PC-3 (cell line): ENCODE data around the gene SH3BP5L. TPM values are rescaled to one million over a fixed set of nuclear protein-coding genes. Genes with fewer than 3 reads are reported as not detected.

Source experiments
- ATAC-seq: fragments of 200-7000 bp; cut with Tn5 transposase; 2 replicates; pipeline ENCODE4 v1.9.1; 2020; ENCODE audit warnings: mild to moderate bottlenecking, moderate library complexity
- BruUV-seq: library from RNA; stranded (reverse); fragments of 400-500 nt; replicated peaks from 2 replicates; lab custom pipeline; 2021; lab: Mats Ljungman, UMichigan
- CTCF ChIA-PET: fragments of 300-600 bp; sonication (Branson Sonifier 250); formaldehyde crosslinking; loops from one replicate; lab custom pipeline; 2022; ENCODE audit warnings: antibody characterized with exemption; lab: Charles Lee
- POLR2A ChIA-PET: fragments of 300-600 bp; sonication (Branson Sonifier 250); formaldehyde crosslinking; loops from one replicate; lab custom pipeline; 2022; ENCODE audit warnings: antibody characterized with exemption; ENCODE audit not compliant: unreplicated experiment; lab: Charles Lee
- DNase-seq: peaks from one replicate; pipeline ENCODE4 v3.0.0-alpha.2; 2015
- H2AFZ ChIP-seq: fragments of 300-600 bp; sonication (generic); 2 replicates; pipeline ENCODE4 v1.6.0; 2016; ENCODE audit warnings: antibody characterized with exemption, low read length
- H3F3A ChIP-seq: fragments of 300-600 bp; sonication (generic); one replicate; pipeline ENCODE4 v1.6.0; 2017; ENCODE audit warnings: antibody characterized with exemption, low read length, control low read depth, mild to moderate bottlenecking; ENCODE audit not compliant: unreplicated experiment
- H3K27ac ChIP-seq: fragments of 300-600 bp; sonication (generic); 2 replicates; pipeline ENCODE4 v1.5.1; 2016; ENCODE audit warnings: mild to moderate bottlenecking, low read length
- H3K27me3 ChIP-seq: fragments of 300-600 bp; sonication (generic); 2 replicates; pipeline ENCODE4 v1.6.1; 2016; ENCODE audit warnings: low read length, mixed read lengths
- H3K36me3 ChIP-seq: fragments of 300-600 bp; sonication (generic); 2 replicates; pipeline ENCODE4 v1.6.1; 2016; ENCODE audit warnings: low read depth, mixed run types, low read length, mixed read lengths
- H3K4me1 ChIP-seq: fragments of 300-600 bp; sonication (generic); 2 replicates; pipeline ENCODE4 v1.5.1; 2016; ENCODE audit warnings: low read length; ENCODE audit not compliant: insufficient read depth
- H3K4me2 ChIP-seq: fragments of 300-600 bp; sonication (generic); 2 replicates; pipeline ENCODE4 v1.6.0; 2016; ENCODE audit warnings: low read length
- H3K4me3 ChIP-seq: fragments of 300-600 bp; sonication (generic); 2 replicates; pipeline ENCODE4 v1.5.1; 2016; ENCODE audit warnings: mild to moderate bottlenecking, low read length, mixed read lengths
- H3K79me2 ChIP-seq: fragments of 300-600 bp; sonication (generic); 2 replicates; pipeline ENCODE4 v1.6.1; 2017; ENCODE audit warnings: low read length, mixed read lengths
- H3K9ac ChIP-seq: fragments of 300-600 bp; sonication (generic); 2 replicates; pipeline ENCODE4 v1.6.0; 2016; ENCODE audit warnings: mild to moderate bottlenecking, low read length
- H3K9me2 ChIP-seq: fragments of 300-600 bp; sonication (generic); replicated peaks from 2 replicates; pipeline ENCODE4 v1.6.1; 2016; ENCODE audit warnings: mixed run types, low read length, mixed read lengths
- H3K9me3 ChIP-seq: fragments of 300-600 bp; sonication (generic); 2 replicates; pipeline ENCODE4 v1.6.1; 2016; ENCODE audit warnings: low read length, mixed read lengths
- H4K20me1 ChIP-seq: fragments of 300-600 bp; sonication (generic); 2 replicates; pipeline ENCODE4 v1.6.1; 2016; ENCODE audit warnings: low read length, mixed read lengths
- CTCF ChIP-seq: fragments of 300-600 bp; sonication (generic); conservative IDR thresholded peaks from 2 replicates; pipeline ENCODE4 v1.5.1; 2017; ENCODE audit warnings: antibody characterized with exemption, low read depth, mild to moderate bottlenecking, low read length
- EZH2 ChIP-seq: fragments of 300-600 bp; sonication (generic); IDR thresholded peaks from one replicate; pipeline ENCODE4 v1.6.1; 2017; ENCODE audit warnings: antibody characterized with exemption, mild to moderate bottlenecking, low read length; ENCODE audit not compliant: unreplicated experiment
- EZH2phosphoT487 ChIP-seq: fragments of 300-600 bp; sonication (generic); IDR thresholded peaks from 2 replicates; pipeline ENCODE4 v1.6.1; 2018; ENCODE audit warnings: mild to moderate bottlenecking, antibody characterized with exemption, low read length, borderline replicate concordance
- intact Hi-C: fragments of 100-400 bp; cut with micrococcal nuclease; formaldehyde crosslinking; loops from 2 replicates; pipeline ENCODE4 v1.9.0; 2023
- total RNA-seq: library from RNA; depleted of rRNA; stranded (reverse); fragments of >200 nt; gene quantifications from 2 replicates; pipeline ENCODE4 v1.2.3, GENCODE V29; 2014

The SH3BP5L gene
- total RNA-seq, 1 experiment from 2014 or later = 63.5 TPM

- POLR2A ChIA-PET = interaction anchor here (0.6 kb wide), 2 partner anchors 11 to 48 kb away, joined by 3 to 6 read pairs; partner anchors contain the start of gene SH3BP5L
- Histone ChIP-seq H3K27ac (peak overlapping the region; percentile 47), H3K27me3 (no peaks in the 10 kb centered on the region), H3K36me3 (no peaks in the 10 kb centered on the region), H4K20me1 (no peaks in the 10 kb centered on the region), H3K9ac (peak overlapping the region; percentile 53), H3K4me2 (peak overlapping the region; percentile 81), H3K4me3 (peak overlapping the region; percentile 75), H3K9me3 (no peaks in the 10 kb centered on the region), H3K4me1 (peaks cover 9% of the 10 kb centered on the region; the same call in 1 of the 2 replicates), H3K79me2 (no peaks in the 10 kb centered on the region), H3F3A (peaks cover 14% of the 10 kb centered on the region), H3K9me2 (no peaks in the 10 kb centered on the region), H2AFZ (peak overlapping the region; percentile 92)
- intact Hi-C loops = loop anchor here (1.0 kb wide), 4 partner anchors 10 to 47 kb away; partner anchors contain the start of genes ZNF672 and ZNF692
- CTCF ChIA-PET = interaction anchor here (1.7 kb wide), 1 partner anchor 15 kb away, joined by 6 read pairs; the partner anchor contains the start of gene ZNF692
- DNase-seq (peak; percentile 100), ATAC-seq (peak; percentile 84)
- TF ChIP-seq CTCF (0 out of 2 replicates have a peak, but pooled peaks have one; percentile 26), EZH2phosphoT487 (no peak)
- BruUV-seq = no TSS peak
Measured at GRCh38 chr1:248873409-248873992, 47.8 kb upstream of the SH3BP5L start.

- Histone ChIP-seq H3K36me3 (no peaks in the 10 kb centered on the region), H3K27ac (peak overlapping the region; percentile 47), H3K27me3 (no peaks in the 10 kb centered on the region), H3K9ac (peak overlapping the region; percentile 53), H3K4me3 (peak overlapping the region; percentile 75), H3F3A (peaks cover 14% of the 10 kb centered on the region), H3K79me2 (no peaks in the 10 kb centered on the region), H3K9me3 (no peaks in the 10 kb centered on the region), H3K9me2 (no peaks in the 10 kb centered on the region), H4K20me1 (no peaks in the 10 kb centered on the region), H3K4me2 (peak overlapping the region; percentile 81), H2AFZ (peak overlapping the region; percentile 92), H3K4me1 (peaks cover 9% of the 10 kb centered on the region; the same call in 1 of the 2 replicates)
- ChIA-PET POLR2A (interaction anchor here (0.6 kb wide), 2 partner anchors 10 to 47 kb away, joined by 3 to 6 read pairs; partner anchors contain the start of gene SH3BP5L), CTCF (interaction anchor here (1.7 kb wide), 1 partner anchor 14 kb away, joined by 6 read pairs; the partner anchor contains the start of gene ZNF692)
- BruUV-seq = TSS peak; percentile 93
- no peak for TF ChIP-seq EZH2
- no peak for TF ChIP-seq EZH2phosphoT487
- TF ChIP-seq CTCF = no peak
- DNase-seq (peak; percentile 81), ATAC-seq (peak; percentile 69)
- intact Hi-C loops = loop anchor here (1.0 kb wide), 4 partner anchors 10 to 47 kb away; partner anchors contain the start of genes ZNF672 and ZNF692
Measured at GRCh38 chr1:248872752-248873408, 47.2 kb upstream of the SH3BP5L start.
